K562 (cell line): ENCODE data around the gene GADD45B. TPM values are rescaled to one million over a fixed set of nuclear protein-coding genes. Genes with fewer than 3 reads are reported as not detected.
A peak's percentile ranks its signal among the peaks of the same experiment; 100 is the strongest.

Experiments
- CBX3 ChIP-seq, 2 experiments: IDR thresholded peaks; 1 replicate in 1 of 2; 2 replicates in 1 of 2; pipeline ENCODE4 v1.6.1; 2012; ENCODE audit warnings: inconsistent platforms in 2 of 2, low read length in 2 of 2, borderline replicate concordance in 1 of 2, control low read depth in 1 of 2
- CTBP1 ChIP-seq: fragments of 450-650 bp; IDR thresholded peaks from 2 replicates; pipeline ENCODE4 v1.6.1; 2016; ENCODE audit warnings: borderline replicate concordance
- CTCFL ChIP-seq: IDR thresholded peaks from 2 replicates; pipeline ENCODE4 v1.6.1; 2011; ENCODE audit warnings: borderline replicate concordance, low read depth, mild to moderate bottlenecking, moderate library complexity, low read length; ENCODE audit not compliant: insufficient read depth, poor library complexity, severe bottlenecking
- EHMT2 ChIP-seq: fragments of 450-650 bp; IDR thresholded peaks from 2 replicates; pipeline ENCODE4 v1.6.1; 2018; ENCODE audit warnings: antibody characterized with exemption
- KDM4B ChIP-seq, 2 experiments: fragments of 450-650 bp in 1 of 2; sonication (generic) in 1 of 2; IDR thresholded peaks; 2 replicates each; pipeline ENCODE4 v1.6.1; 2016 to 2017; ENCODE audit warnings: borderline replicate concordance in 2 of 2, antibody characterized with exemption in 1 of 2, low read depth in 1 of 2, mild to moderate bottlenecking in 1 of 2
- KDM5B ChIP-seq: fragments of 200-600 bp; sonication (generic); IDR thresholded peaks from 2 replicates; pipeline ENCODE4 v1.6.1; 2012; ENCODE audit warnings: low read depth, mild to moderate bottlenecking, moderate library complexity, low read length, control low read depth, inconsistent platforms; ENCODE audit not compliant: insufficient replicate concordance
- LCOR ChIP-seq: sonication (generic); formaldehyde crosslinking; IDR thresholded peaks from 2 replicates; pipeline ENCODE4 v1.8.0; 2022; ENCODE audit warnings: mild to moderate bottlenecking, missing genetic modification reagents
- NRF1 ChIP-seq, 2 experiments: fragments of 450-650 bp; IDR thresholded peaks in 1 of 2; conservative IDR thresholded peaks in 1 of 2; 2 replicates each; pipeline ENCODE4 v1.6.1; 2014; ENCODE audit warnings: mild to moderate bottlenecking in 2 of 2
- TBP ChIP-seq: optimal IDR thresholded peaks from 2 replicates; pipeline ENCODE3; 2011; ENCODE audit warnings: low read depth, low read length, improper control_type of control experiment
- TCF3 ChIP-seq: sonication (generic); formaldehyde crosslinking; IDR thresholded peaks from 2 replicates; pipeline ENCODE4 v1.4.0; 2020; ENCODE audit warnings: mild to moderate bottlenecking, missing genetic modification reagents
- TRIM24 ChIP-seq, 2 experiments: fragments of 450-650 bp; IDR thresholded peaks; 2 replicates each; pipeline ENCODE4 v1.6.1; 2016
- ZNF586 ChIP-seq: fragments of 450-650 bp; formaldehyde crosslinking; conservative IDR thresholded peaks from 2 replicates; pipeline ENCODE4 v1.4.0; 2020; ENCODE audit warnings: mild to moderate bottlenecking, moderate library complexity
- ZNF740 ChIP-seq, 3 experiments: fragments of 200-800 bp in 1 of 3; sonication (Bioruptor generic) in 1 of 3; sonication (generic) in 1 of 3; formaldehyde crosslinking in 1 of 3; IDR thresholded peaks; 2 replicates each; pipeline versions ENCODE4 v1.6.1 to v1.8.0; 2016 to 2022; ENCODE audit warnings: mild to moderate bottlenecking in 2 of 3, missing compliant biosample characterization in 2 of 3, missing genetic modification characterization in 2 of 3, missing genetic modification reagents in 1 of 3
- polyA plus RNA-seq, 8 experiments: library from polyadenylated mRNA; depleted of rRNA in 4 of 8; stranded (reverse) in 5 of 8; unstranded in 3 of 8; fragments of >200 nt; fragmentation: Nextera tagmentation in 2 of 8; fragmentation: Illumina TruSeq in 1 of 8; extraction: Ambion mirVana in 2 of 8; extraction: Trizol in 1 of 8; gene quantifications; 2 replicates each; pipeline versions ENCODE4 v1.2.1 to v1.2.3, GENCODE V29; 2011 to 2014; ENCODE audit warnings: inconsistent platforms in 1 of 8, missing spikeins in 1 of 8
- total RNA-seq, 7 experiments: library from RNA; depleted of rRNA in 6 of 7; stranded (reverse); fragments of >200 nt in 6 of 7; fragmentation: Illumina TruSeq in 2 of 7; extraction: Trizol in 2 of 7; gene quantifications; 2 replicates each; pipeline versions ENCODE4 v1.2.1 to v1.2.3, GENCODE V29; 2011 to 2021; ENCODE audit warnings: low replicate concordance in 1 of 7
- TF ChIP-seq, protein P1 (sequence below), 2 experiments: fragments of 450-650 bp; formaldehyde crosslinking in 1 of 2; IDR thresholded peaks; 2 replicates each; pipeline versions ENCODE4 v1.4.0 to v1.6.1; 2014 to 2020; ENCODE audit warnings: mild to moderate bottlenecking in 2 of 2, borderline replicate concordance in 1 of 2, low read depth in 1 of 2

The GADD45B gene
- total and polyA plus RNA-seq, 9 of the 15 experiments (the other 6 are each of a cell fraction or from before 2014, with no cell fraction given): 0.06 to 4.1 (median 2.1) TPM

GRCh38 chr19:2474232-2475017, 1.5 kb upstream of the GADD45B start (continued):
- TF ChIP-seq, protein P1, sequence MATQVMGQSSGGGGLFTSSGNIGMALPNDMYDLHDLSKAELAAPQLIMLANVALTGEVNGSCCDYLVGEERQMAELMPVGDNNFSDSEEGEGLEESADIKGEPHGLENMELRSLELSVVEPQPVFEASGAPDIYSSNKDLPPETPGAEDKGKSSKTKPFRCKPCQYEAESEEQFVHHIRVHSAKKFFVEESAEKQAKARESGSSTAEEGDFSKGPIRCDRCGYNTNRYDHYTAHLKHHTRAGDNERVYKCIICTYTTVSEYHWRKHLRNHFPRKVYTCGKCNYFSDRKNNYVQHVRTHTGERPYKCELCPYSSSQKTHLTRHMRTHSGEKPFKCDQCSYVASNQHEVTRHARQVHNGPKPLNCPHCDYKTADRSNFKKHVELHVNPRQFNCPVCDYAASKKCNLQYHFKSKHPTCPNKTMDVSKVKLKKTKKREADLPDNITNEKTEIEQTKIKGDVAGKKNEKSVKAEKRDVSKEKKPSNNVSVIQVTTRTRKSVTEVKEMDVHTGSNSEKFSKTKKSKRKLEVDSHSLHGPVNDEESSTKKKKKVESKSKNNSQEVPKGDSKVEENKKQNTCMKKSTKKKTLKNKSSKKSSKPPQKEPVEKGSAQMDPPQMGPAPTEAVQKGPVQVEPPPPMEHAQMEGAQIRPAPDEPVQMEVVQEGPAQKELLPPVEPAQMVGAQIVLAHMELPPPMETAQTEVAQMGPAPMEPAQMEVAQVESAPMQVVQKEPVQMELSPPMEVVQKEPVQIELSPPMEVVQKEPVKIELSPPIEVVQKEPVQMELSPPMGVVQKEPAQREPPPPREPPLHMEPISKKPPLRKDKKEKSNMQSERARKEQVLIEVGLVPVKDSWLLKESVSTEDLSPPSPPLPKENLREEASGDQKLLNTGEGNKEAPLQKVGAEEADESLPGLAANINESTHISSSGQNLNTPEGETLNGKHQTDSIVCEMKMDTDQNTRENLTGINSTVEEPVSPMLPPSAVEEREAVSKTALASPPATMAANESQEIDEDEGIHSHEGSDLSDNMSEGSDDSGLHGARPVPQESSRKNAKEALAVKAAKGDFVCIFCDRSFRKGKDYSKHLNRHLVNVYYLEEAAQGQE (IDR thresholded peaks at IDR 0.05; ENCODE audit: borderline replicate concordance): peak; percentile 96
- TF ChIP-seq, protein P1 (CRISPR knock-in tag; IDR thresholded peaks at IDR 0.05; ENCODE audit: low read depth): no peak
- TF ChIP-seq ZNF740 (CRISPR knock-in tag; IDR thresholded peaks at IDR 0.05): no peak
- TF ChIP-seq ZNF740 (tag; IDR thresholded peaks at IDR 0.05): no peak
- peak; percentile 66 for TF ChIP-seq CTBP1
- TF ChIP-seq ZNF586: no peak
- TF ChIP-seq TRIM24 (IDR thresholded peaks at IDR 0.05): 0 out of 4 replicates have a peak, but pooled peaks of 1 of the 2 experiments have one; percentile 22
- 0 out of 4 replicates have a peak, but pooled peaks of 1 of the 2 experiments have one; percentile 38 for TF ChIP-seq KDM4B (IDR thresholded peaks at IDR 0.05; ENCODE audit: borderline replicate concordance in 2 of 2, low read depth in 1 of 2)
- peak; percentile 87; the same call in 1 of the 2 replicates for TF ChIP-seq LCOR (CRISPR knock-in tag)
- TF ChIP-seq CTCFL: peak; percentile 68
- peak; percentile 28; the same call in 1 of the 2 replicates for TF ChIP-seq TCF3
- no peak for TF ChIP-seq TBP
- no peak for TF ChIP-seq KDM5B
- no peak for TF ChIP-seq EHMT2
- peak; percentile 47 to 54 for TF ChIP-seq NRF1 (conservative IDR thresholded peaks at IDR 0.05 in 1 of 2, IDR thresholded peaks at IDR 0.05 in 1 of 2)
- 0 out of 3 replicates have a peak, but pooled peaks of 1 of the 2 experiments have one; percentile 15 for TF ChIP-seq CBX3 (IDR thresholded peaks at IDR 0.05; ENCODE audit: borderline replicate concordance in 1 of 2, low read length in 2 of 2)
